Choroid plexus epithelial cell (primary cell): Measurements from ENCODE around the gene SYTL3.

Source experiments
- DNase-seq: peaks from one replicate; pipeline ENCODE4 v3.0.0-alpha.2; 2010; ENCODE audit warnings: low read depth
- H3K4me3 ChIP-seq: 2 replicates; pipeline ENCODE4 v1.5.1; 2011; ENCODE audit warnings: low read depth, mild to moderate bottlenecking, control low read depth, low read length, moderate library complexity
- TF ChIP-seq, protein P1 (sequence below): conservative IDR thresholded peaks from 2 replicates; pipeline ENCODE4 v1.5.1; 2011; ENCODE audit warnings: low read depth, mild to moderate bottlenecking, control low read depth, inconsistent platforms, low read length, moderate library complexity

Gene SYTL3

GRCh38 chr6:158703111-158703836 is 53.4 kb downstream of the SYTL3 start:
- TF ChIP-seq, protein P1, sequence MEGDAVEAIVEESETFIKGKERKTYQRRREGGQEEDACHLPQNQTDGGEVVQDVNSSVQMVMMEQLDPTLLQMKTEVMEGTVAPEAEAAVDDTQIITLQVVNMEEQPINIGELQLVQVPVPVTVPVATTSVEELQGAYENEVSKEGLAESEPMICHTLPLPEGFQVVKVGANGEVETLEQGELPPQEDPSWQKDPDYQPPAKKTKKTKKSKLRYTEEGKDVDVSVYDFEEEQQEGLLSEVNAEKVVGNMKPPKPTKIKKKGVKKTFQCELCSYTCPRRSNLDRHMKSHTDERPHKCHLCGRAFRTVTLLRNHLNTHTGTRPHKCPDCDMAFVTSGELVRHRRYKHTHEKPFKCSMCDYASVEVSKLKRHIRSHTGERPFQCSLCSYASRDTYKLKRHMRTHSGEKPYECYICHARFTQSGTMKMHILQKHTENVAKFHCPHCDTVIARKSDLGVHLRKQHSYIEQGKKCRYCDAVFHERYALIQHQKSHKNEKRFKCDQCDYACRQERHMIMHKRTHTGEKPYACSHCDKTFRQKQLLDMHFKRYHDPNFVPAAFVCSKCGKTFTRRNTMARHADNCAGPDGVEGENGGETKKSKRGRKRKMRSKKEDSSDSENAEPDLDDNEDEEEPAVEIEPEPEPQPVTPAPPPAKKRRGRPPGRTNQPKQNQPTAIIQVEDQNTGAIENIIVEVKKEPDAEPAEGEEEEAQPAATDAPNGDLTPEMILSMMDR = no peak
- H3K4me3 ChIP-seq = no peak overlapping the region
- DNase-seq = no peak

DNA sequence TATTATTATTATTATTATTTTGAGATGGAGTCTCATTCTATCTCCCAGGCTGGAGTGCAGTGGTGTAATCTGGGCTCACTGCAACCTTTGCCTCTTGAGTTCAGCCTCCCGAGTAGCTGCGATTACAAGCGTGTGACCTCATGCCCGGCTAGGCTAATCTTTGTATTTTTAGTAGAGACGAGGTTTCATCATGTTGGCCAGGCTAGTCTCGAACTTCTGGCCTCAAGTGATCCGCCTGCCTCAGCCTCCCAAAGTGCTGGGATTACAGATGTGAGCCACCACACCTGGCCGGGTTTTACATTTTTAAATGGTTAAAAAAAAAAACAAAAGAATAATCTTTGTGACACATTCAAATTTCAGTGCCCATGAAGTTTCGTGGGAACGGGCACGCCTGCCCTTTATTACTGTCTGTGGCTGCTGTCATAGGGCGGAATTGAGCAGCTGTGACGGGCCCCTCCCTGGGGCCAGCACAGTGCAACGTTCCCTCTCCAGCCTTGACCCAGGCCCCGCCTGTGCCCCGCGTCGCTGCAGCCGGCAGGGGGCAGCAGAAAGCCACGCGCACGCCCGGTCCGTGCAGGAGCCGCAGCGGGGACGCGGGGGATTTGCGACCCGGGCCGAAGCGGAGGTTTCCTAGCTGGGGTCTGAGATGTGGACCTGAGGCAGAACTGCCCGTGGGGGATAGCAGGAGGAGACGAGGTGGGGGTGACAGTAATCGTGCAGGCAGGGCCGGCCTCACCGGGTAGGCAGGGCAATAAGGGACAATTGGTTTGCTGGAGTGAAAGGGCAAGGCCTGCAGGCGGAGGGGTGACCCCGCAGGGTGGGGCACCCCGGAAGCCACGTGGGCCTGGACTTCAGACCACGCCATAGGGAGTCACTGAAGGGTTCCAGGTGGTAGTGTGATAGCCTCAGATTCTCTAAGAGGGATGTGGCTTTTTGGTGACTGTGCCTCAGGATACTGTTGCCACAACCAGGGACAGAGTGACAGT is 54.3 kb downstream of the SYTL3 start:
- TF ChIP-seq, protein P1 = peak; percentile 80
- peak; percentile 57 for DNase-seq
- peak overlapping the region; percentile 63 for H3K4me3 ChIP-seq

DNA sequence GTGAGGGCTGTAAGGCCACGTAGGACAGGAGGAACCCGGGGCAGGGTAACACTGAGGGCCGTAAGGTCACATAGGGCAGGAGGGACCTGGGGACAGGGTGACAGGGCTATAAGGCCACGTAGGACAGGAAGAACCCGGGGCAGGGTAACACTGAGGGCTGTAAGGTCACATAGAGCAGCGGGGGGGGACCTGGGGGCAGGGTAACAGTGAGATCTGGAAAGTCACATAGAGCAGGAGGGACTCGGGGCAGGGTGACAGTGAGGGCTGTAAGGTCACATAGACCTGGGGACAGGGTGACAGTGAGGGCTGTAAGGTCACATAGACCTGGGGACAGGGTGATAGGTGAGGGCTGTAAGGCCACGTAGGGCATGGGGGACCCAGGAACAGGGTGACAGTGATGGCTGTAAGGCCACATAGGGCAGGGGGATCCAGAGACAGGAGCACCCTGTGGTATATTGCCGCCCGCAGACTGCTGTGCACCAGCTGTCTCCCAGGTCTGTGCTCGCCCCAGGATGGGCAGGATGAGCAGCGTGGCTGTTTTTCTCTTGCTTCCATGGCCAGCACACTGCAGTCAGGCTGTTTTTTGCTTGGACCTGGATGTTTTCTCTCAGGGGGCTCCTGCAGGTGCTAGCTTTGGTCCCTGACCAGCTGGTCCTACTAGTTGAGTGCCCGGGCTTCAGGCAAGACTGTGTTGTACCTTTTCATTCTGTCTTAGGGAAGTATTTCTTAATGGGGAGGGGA is 55.7 kb downstream of the SYTL3 start:
- no peak for DNase-seq
- TF ChIP-seq, protein P1 = no peak
- H3K4me3 ChIP-seq = no peak overlapping the region

- DNase-seq = peak; percentile 79
- H3K4me3 ChIP-seq = no peak overlapping the region
- TF ChIP-seq, protein P1 = peak; percentile 82
These were observed 56.6 kb downstream of the SYTL3 start for GRCh38 chr6:158706369-158706982.

DNA sequence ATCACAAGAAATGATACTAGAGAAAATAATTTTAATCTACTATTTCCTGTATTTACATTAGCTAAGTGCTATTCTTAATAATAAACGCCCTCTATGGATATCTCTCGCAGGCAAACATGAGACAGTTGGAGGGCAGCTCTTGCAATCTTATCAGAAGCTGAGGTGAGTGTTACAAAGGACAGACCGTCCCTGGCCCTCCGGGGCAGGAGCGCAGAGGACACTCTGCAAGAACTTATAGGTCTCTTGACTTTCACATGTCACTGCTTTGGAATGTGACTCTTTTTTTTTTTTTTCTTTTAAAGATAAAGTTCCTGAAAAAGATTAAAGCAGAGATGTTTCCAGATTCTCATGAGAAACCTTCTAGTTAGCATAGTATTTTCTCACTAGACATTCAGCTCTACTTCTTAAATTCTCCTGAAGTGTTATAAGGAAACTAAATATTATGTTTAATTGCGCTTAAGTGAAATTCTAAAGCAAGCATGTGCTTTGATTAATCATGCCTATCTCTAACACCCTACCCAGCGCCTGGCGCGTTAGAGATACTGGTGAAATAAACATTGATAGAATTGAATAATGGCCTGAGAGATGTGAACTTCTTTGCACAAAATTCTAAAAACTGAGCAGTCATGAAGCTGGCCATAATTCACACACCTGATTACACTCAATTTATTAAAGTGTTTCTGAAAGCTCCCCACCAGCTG is 57.4 kb downstream of the SYTL3 start:
- TF ChIP-seq, protein P1 = peak; percentile 8
- DNase-seq = peak; percentile 71
- no peak overlapping the region for H3K4me3 ChIP-seq

DNA sequence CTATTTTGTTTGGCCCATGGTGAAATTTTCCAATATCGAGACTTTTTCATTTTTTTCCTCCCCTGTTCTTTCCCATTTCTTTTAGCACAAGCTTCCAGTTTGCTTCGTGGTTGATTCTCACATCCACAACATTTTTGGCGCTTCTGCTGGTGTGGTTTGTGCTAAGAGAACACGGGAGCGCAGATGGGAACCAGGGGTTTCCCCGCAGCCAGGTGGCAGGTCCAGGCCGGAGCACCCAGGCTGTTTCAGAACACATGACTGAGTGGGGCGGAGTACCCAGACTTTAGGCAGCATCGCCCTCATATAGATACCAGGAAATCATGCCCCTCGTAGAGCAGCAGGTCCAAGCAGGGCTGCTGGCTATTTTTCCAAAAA is 58.0 kb downstream of the SYTL3 start:
- H3K4me3 ChIP-seq = no peak overlapping the region
- TF ChIP-seq, protein P1 = no peak
- DNase-seq = peak; percentile 55
